Lower leg skin (tissue), 3 donors: Measurements from ENCODE around the gene ALOX15.

Source experiments
- POLR2A ChIP-seq, 2 donors: fragments of 450-650 bp; IDR thresholded peaks; one replicate each; pipeline ENCODE4 v1.6.1; 2016 to 2017; ENCODE audit warnings: antibody characterized with exemption in 2 of 2, mild to moderate bottlenecking in 1 of 2, moderate library complexity in 1 of 2
- TF ChIP-seq, protein P1 (sequence below), 3 donors: fragments of 450-650 bp; IDR thresholded peaks; one replicate each; pipeline ENCODE4 v1.5.1; 2016; ENCODE audit warnings: antibody characterized with exemption in 3 of 3, mild to moderate bottlenecking in 3 of 3, moderate library complexity in 2 of 3

DNA sequence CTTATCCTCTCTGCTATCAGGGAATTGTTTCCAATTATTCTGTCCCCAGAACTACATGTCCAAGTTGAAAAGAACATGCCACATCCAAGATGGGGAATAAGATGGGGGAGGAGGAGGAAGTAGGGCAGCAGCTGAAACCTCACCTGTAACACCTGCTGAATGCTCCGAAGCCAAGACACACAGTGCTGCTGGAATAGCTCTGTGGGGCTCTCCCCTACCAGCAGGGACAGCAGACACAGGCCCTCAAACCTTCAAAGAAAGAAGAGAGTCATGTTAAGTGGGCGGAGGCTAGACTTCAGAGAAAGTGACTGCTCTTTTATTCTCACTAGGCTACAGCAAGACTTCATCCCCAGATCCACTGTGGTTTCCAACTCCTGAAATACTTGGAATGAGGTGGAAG is 49.3 kb upstream of the ALOX15 start:
- TF ChIP-seq, protein P1, sequence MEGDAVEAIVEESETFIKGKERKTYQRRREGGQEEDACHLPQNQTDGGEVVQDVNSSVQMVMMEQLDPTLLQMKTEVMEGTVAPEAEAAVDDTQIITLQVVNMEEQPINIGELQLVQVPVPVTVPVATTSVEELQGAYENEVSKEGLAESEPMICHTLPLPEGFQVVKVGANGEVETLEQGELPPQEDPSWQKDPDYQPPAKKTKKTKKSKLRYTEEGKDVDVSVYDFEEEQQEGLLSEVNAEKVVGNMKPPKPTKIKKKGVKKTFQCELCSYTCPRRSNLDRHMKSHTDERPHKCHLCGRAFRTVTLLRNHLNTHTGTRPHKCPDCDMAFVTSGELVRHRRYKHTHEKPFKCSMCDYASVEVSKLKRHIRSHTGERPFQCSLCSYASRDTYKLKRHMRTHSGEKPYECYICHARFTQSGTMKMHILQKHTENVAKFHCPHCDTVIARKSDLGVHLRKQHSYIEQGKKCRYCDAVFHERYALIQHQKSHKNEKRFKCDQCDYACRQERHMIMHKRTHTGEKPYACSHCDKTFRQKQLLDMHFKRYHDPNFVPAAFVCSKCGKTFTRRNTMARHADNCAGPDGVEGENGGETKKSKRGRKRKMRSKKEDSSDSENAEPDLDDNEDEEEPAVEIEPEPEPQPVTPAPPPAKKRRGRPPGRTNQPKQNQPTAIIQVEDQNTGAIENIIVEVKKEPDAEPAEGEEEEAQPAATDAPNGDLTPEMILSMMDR (IDR thresholded peaks at IDR 0.05): no peak
- TF ChIP-seq POLR2A (IDR thresholded peaks at IDR 0.05): no peak
